Right lobe of liver (tissue), 4 donors: Measurements from ENCODE around the gene LECT2.

Source experiments
- POLR2A ChIP-seq: fragments of 450-650 bp; IDR thresholded peaks from one replicate; pipeline ENCODE4 v1.6.1; 2017; ENCODE audit warnings: antibody characterized with exemption, mild to moderate bottlenecking
- TF ChIP-seq, protein P1 (sequence below), 4 donors: fragments of 200-600 bp in 3 of 4; fragments of 450-650 bp in 1 of 4; IDR thresholded peaks; one replicate each; pipeline versions ENCODE4 v1.5.1 to v1.8.0; 2016 to 2022; ENCODE audit warnings: antibody characterized with exemption in 4 of 4, mild to moderate bottlenecking in 2 of 4
- donor health status: DM: no; HTN: no; CAD: no.
- donor health status: DM: no; HTN: no; CAD: no.
- donor health status: DM: no; HTN: yes; CAD: no.

DNA sequence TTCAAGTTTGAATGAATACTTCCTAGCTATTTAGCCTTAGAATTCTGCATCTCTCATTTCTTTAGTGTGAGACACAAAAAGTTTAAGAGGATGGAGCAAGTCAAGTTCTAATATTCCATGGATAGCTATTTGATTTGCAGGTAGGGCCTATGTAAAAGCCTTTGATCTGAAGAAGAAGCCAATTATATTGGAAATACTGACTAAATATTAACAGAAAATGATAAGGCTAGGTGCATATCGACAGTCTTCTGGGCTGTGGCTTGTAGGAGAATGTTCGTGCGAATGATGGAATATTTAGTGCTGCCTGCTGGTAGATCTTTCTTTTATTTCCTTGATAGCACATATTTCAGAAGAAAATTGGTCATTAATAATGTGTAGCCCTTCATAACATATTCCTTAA lies at the start of gene LECT2:
- TF ChIP-seq, protein P1, sequence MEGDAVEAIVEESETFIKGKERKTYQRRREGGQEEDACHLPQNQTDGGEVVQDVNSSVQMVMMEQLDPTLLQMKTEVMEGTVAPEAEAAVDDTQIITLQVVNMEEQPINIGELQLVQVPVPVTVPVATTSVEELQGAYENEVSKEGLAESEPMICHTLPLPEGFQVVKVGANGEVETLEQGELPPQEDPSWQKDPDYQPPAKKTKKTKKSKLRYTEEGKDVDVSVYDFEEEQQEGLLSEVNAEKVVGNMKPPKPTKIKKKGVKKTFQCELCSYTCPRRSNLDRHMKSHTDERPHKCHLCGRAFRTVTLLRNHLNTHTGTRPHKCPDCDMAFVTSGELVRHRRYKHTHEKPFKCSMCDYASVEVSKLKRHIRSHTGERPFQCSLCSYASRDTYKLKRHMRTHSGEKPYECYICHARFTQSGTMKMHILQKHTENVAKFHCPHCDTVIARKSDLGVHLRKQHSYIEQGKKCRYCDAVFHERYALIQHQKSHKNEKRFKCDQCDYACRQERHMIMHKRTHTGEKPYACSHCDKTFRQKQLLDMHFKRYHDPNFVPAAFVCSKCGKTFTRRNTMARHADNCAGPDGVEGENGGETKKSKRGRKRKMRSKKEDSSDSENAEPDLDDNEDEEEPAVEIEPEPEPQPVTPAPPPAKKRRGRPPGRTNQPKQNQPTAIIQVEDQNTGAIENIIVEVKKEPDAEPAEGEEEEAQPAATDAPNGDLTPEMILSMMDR (IDR thresholded peaks at IDR 0.05), result no peak
- TF ChIP-seq POLR2A, result no peak
